GM19240 (cell line): ENCODE data around the gene C17orf107.
"Not testable (repeated sequence)": the region's sequence is repeated elsewhere in the genome, so short reads cannot be mapped to it uniquely, and the experiment has no call there.

Experiments
- DNase-seq: peaks from one replicate; pipeline ENCODE4 v3.0.0; 2011; ENCODE audit warnings: low spot score; ENCODE audit not compliant: insufficient read length

C17orf107 gene

GRCh38 chr17:4900231-4901107 lies 1.1 kb downstream of the C17orf107 start:
- no peak for DNase-seq

- DNase-seq = no peak
These were observed 1.8 kb downstream of the C17orf107 start for GRCh38 chr17:4901108-4901647.

- no peak for DNase-seq
These were observed 2.5 kb downstream of the C17orf107 start for GRCh38 chr17:4901648-4902344.

GRCh38 chr17:4902540-4902939 lies 3.2 kb downstream of the C17orf107 start:
- no peak for DNase-seq

GRCh38 chr17:4903051-4903818 lies 3.9 kb downstream of the C17orf107 start, which contains the start of gene CHRNE:
Gene CHRNE, minus strand, starts transcription at chr17:4903098. Its CDS starts 35 bp downstream, at chr17:4903063.
- DNase-seq = peak; percentile 33

GRCh38 chr17:4906642-4907041 lies 7.3 kb downstream of the C17orf107 start:
- DNase-seq = not testable (repeated sequence)

GRCh38 chr17:4908301-4908700 lies 9.0 kb downstream of the C17orf107 start:
- no peak for DNase-seq

- DNase-seq = no peak
These were observed 9.6 kb downstream of the C17orf107 start for GRCh38 chr17:4908711-4909496.

GRCh38 chr17:4913994-4914393 lies 14.7 kb downstream of the C17orf107 start:
- DNase-seq = no peak

- not testable (repeated sequence) for DNase-seq
These were observed 15.2 kb downstream of the C17orf107 start for GRCh38 chr17:4914551-4914950.

GRCh38 chr17:4919511-4920047 lies 20.2 kb downstream of the C17orf107 start:
- no peak for DNase-seq

GRCh38 chr17:4920351-4921048 lies 21.2 kb downstream of the C17orf107 start:
- DNase-seq = no peak

- DNase-seq = no peak
These were observed 22.0 kb downstream of the C17orf107 start for GRCh38 chr17:4921320-4921719.

GRCh38 chr17:4926577-4927335 lies 27.4 kb downstream of the C17orf107 start:
- DNase-seq = not testable (repeated sequence)

GRCh38 chr17:4928881-4929280 lies 29.5 kb downstream of the C17orf107 start:
- DNase-seq = no peak

- DNase-seq = no peak
These were observed 32.6 kb downstream of the C17orf107 start, which contains the start of gene GP1BA for GRCh38 chr17:4931963-4932362. Gene GP1BA, plus strand, starts transcription at chr17:4932277. Its CDS starts 328 bp downstream, at chr17:4932605.

GRCh38 chr17:4932756-4933155 lies 33.4 kb downstream of the C17orf107 start:
- no peak for DNase-seq

- DNase-seq = no peak
These were observed 34.3 kb downstream of the C17orf107 start for GRCh38 chr17:4933646-4934045.
